GM18517 (cell line): Measurements from ENCODE around the gene KLF1.
"Not testable (repeated sequence)": the region's sequence is repeated elsewhere in the genome, so short reads cannot be mapped to it uniquely, and the experiment has no call there.

Source experiments
- ATAC-seq: cut with Tn5 transposase; IDR thresholded peaks from one replicate; pipeline ENCODE4 v1.9.1; 2021; ENCODE audit warnings: mild to moderate bottlenecking, moderate library complexity; ENCODE audit not compliant: unreplicated experiment

KLF1 gene

DNA sequence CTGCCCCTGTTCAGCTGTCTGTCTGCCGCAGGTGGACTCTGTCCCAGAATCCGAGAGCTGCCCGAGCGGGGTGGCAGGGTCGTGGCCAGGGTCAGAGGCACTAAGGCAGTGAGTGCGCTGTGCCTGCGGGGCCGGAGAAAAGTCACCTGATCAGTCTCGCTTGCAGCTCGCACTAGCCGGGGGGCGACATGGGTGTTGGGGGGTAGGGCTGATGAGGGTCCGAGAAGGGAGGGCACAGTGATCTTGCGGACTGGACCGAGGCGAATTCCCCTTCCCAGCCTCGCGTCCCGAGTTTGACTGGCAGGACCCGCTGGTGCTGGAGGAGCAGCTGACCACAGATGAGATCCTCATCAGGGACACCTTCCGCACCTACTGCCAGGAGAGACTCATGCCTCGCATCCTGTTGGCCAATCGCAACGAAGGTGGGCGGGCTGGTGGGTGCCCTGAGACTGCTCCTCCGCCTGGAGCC, 4.6 kb upstream of the KLF1 start:
- ATAC-seq: no peak

DNA sequence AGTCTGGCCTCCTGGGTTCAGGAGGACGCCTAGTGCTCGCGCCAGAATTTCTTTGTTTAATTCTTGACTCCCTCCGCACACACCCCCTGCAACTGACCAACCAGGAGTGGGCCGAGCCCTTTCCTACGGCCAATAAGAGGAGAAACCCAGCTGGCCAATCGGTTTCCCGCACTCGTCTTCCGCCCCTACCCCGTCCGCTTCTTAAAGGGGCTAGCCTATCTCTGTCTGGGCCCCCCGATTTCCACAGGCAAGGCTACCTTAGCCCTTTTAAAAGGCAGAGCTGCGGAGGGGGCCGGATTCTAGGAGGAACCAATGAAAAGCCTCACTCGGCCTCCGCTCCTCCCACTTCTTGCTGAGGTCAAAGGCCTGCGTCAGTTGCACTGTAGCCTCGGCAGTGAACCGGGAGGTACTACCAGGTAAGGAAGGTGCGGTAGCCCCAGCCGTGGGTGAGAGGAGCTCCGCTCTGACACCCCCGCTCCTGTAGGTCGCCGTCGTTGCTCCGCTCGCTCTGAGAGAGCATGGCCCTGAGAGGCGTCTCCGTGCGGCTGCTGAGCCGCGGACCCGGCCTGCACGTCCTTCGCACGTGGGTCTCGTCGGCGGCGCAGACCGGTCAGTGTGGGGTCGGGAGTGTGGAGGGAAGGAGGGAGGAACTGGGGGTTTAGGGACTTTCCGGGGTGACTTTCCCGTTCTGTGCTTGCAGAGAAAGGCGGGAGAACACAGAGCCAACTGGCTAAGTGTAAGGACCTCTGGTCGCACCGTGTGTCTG, 4.0 kb upstream of the KLF1 start, which contains the start of gene GCDH:
GCDH (plus strand) TSS at position 374 of the 766 bp plus-strand sequence; CDS start at position 519, 145 bp downstream.
- ATAC-seq: peak; percentile 88

DNA sequence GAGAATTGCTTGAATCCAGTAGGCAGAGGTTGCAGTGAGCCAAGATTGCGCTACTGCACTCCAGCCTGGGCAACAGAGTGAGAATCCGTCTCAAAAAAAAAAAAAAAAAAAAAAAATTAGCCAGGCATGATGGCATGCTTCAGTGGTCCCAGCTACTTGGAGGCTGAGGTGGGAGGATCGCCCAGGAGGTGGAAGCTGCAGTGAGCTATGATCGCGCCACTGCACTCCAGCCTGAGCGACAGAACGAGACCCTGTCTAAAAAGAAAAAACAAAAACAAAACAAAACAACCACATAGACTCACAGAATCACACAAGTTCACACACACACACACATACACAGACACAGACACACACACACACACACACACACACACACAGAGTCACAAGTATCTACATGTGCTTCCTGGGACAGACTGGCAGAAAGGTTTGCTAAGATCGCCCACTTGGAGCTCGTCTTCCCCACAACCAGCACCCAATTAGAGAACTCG, 3.3 kb upstream of the KLF1 start:
- not testable (repeated sequence) for ATAC-seq

DNA sequence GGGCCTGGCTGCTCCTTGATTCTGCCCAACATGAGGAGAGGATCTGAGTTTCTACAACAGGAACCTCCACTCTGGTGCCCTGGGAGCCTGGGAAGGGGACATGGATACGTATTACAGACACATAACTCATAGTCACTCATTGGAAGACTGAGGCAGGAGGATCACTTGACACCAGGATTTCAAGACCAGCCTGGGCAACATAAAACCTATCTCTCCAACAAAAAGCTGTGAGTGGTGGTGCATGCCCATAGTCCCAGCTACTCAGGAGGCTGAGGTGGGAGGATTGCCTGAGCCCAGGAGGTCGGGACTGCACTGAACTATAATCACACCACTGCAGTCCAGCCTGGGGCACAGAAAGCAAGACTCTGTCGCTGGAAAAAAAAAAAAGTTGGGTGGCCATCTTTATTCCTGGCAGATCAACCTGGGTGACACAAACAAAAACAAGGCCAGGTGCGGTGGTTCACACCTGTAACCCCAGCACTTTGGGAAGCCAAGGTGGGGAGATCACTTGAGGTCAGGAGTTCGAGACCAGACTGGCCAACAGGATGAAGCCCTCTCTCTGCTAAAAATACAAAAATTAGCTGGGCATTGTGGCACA, 1.1 kb upstream of the KLF1 start:
- no peak for ATAC-seq

DNA sequence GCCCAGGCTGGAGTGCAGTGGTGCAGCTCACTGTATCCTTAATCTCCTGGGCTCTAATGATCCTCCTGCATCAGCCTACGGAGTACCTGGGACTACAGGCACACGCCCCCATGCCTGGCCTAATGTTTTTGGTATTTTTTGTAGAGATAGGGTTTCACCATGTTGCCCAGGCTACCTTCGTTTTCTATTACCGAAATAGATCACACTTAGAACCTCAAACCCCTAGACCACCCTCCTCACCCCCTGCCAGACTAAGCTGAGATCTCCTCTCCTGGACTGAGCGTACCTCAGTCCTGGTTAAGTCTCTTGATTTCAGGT, 391 bp downstream of the KLF1 start:
- no peak for ATAC-seq

DNA sequence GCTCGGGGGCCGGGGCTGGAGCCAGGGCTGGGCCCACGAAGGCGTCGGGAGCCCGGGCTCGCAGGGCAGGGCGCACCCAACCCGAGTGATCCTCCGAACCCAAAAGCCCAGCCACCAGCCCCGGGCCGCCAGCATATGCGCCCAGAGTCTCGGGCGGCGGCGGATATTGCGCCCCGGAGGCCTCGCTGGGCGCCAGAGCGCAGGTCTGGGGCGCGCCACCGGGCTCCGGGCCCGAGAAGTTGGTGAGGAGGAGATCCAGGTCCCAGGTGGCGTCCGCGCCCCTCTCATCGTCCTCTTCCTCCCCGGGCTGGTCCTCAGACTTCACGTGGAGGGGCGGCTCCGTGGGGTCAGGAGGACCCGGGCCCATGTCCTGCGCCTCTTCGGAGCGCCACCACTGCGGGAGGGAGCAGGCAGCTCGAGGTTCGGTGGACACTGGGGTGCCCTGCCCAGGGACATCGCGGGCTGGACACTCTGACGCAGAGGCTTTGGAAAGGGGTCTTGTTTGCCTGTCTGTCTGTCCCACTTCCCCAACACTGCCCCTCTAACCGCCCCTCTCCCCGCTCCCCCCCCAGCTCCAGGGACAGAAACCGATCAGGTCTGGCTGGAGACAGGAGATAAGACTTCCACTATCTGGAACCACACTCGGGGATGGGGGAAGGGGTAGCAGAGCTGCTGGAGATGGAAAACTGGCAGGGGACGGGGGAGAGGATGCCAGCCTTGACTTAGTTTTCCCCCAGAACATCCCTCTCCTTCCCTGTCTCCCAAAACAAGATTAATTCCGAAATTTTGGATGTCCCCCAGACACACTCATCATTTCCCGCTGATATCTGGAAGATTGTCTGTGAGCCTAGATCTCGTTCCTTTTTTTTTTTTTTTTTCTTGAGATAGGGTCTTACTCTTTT, 1.0 kb downstream of the KLF1 start:
- no peak for ATAC-seq

DNA sequence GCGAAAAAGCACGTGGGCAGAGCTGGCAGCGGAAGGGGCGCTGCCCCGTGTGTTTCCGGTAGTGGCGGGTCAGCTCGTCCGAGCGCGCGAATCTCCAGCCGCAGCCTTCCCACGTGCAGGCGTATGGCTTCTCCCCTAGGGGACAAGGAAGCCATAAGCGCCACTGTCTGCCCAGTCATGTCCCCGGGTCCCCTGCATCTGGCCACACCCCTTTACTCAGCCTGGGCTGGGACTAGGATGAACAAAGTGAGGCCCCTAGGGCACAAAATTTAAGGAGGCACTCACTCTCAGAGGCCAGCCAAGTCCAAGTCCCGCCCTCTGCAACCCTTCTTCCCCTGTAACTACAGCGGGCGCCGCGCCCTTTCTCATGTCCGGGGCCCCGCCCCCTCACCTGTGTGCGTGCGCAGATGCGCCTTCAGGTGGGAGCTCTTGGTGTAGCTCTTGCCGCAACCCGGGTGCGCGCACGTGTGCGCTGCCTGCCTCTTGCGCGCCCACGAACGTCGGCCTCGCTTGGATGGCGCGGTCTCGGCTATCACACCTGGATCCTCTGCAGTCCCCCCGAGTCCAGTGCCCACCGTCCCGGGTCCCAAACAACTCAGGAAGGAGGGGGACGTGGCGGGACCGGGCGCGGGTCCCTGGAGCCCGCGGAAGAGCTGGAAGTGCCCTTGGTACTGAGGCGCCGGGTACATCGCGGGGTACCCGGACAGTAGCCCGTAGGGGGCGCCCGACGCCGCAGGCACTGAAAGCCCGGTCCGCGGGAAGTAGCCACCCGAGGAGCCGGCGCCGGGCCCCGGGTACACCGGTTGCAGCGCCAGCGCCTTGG, 1.9 kb downstream of the KLF1 start:
- ATAC-seq: no peak

DNA sequence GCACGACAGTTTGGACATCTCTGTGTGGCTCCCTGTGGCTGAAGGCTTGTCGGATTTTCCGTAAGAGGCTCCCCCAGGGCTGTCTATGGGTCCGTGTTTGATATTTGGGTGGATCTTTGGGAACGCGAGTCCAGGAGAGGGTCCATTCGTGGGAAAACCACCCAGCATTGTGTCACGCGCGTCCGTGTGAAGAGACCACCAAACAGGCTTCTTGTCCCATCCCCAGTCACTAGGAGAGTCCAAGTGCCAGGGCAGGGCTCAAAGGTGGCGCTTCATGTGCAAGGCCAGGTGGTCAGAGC, 2.4 kb downstream of the KLF1 start:
- no peak for ATAC-seq

DNA sequence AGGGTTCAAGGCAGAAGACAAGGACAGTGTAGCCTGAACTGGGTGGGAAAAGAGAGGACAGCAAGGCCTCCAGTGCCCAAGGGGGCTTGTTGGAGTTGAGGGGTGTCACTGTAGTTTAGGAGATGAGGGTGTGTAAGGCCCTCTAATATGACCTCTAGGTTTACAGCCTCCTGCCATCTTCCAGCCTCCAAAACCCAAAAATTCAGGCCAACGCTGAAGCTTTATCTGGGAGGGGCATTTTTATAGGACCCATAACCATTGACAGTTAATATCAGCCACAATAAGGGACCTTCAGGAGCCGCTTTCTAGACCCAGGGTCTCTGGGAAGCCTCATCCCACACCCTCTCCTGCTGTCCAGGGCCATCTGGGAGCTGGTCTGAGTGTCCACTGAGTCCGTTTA, 2.8 kb downstream of the KLF1 start:
- ATAC-seq: no peak

DNA sequence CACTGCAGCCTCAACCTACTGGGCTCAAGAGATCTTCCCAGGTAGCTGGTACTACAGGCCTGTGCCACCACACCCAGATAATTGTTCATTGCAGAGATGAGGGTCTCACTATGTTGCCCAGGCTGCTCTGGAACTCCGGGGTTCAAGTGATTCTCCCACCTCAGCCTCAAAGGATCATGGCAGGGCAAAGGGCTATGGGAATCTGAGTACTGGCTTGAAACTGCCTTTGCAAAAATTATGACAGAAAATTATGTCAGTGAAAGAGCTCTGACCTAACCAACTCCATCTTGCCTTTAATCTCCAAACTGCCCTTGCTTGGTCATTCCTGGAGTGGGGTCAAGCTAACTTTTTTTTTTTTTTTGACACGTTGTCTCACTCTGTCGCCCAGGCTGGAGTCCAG, 4.4 kb downstream of the KLF1 start:
- no peak for ATAC-seq

DNA sequence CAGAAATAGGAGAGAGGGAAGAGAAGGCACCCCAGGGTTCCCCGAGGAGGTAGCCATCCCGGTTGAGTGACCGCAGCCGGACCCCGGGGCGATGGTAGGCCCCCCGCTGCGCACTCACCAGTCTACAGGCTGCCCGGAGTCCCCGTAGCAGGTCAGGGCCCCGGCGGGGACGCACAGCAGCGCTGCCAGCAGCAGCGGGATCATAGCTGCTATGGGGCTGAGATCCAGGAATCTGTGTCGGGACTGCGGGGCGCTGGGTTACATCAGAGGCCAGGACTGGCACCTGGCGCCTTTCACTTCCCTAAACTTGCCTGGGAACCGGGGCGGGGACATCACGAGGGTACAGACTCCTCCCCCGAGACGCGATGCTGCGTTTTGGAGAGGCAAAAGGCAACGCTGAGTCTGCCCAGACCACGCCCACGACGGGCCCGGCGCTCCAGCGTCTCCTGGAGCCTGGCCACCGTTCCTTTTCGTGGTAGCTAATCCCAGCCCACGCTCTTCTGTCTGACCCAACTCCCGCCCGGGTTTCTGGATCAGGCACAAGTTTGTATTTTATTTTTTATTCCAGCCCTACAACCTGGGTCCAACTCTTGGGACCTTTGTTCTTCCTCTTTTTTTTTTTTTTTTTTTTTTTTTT, 5.7 kb downstream of the KLF1 start, which contains the start of gene DNASE2:
DNASE2 (minus strand) TSS at position 278 of the 637 bp plus-strand sequence; CDS start at position 204, 74 bp downstream.
- ATAC-seq: peak; percentile 63

DNA sequence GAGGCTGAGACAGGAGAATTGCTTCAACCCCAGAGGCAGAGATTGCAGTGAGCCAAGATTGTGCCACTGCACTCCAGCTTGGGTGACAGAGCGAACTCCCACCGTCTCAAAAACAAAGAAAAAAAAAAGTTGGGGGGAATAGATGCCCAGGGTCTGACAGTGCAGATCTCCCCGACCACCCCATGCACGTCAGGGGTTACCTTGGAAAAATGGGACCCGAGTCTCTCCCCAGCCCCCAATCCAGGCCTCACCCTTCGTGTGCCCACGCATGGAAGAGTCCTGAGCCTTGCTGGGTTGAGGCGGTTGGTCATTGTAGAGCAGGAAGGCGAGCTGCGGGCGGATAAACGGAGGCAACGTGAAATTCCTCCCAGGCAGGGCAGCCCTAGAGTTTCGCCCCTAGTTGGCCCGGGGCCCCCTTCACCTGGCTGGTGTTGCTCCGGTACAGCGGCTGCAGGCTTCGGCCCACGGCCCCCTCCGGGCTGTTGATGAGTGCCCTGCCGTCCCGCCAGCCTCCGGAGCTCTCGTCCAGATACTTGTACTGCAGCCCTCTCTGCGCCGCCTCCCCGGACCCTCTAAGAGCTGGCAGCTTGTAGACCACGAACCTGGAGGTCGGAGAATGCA, 6.3 kb downstream of the KLF1 start:
- no peak for ATAC-seq

DNA sequence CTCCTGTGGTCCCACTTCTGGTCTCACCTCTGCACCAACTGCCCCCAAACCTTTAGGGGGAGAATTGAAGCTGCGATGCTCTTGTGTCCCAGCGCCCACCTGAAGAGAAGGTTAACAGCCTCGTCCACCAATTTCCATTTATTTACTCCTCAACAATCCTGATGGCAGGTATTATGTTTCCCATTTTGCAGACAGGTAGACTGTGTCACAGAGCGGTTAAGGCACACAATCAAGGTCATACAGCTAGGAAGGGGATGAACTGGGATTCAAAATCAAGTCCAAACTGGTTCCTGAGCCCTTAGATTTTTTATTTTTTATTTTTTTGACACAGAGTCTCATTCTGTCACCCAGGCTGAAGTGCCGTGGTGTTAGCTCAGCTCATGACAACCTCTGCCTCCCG, 11.9 kb downstream of the KLF1 start:
- no peak for ATAC-seq

DNA sequence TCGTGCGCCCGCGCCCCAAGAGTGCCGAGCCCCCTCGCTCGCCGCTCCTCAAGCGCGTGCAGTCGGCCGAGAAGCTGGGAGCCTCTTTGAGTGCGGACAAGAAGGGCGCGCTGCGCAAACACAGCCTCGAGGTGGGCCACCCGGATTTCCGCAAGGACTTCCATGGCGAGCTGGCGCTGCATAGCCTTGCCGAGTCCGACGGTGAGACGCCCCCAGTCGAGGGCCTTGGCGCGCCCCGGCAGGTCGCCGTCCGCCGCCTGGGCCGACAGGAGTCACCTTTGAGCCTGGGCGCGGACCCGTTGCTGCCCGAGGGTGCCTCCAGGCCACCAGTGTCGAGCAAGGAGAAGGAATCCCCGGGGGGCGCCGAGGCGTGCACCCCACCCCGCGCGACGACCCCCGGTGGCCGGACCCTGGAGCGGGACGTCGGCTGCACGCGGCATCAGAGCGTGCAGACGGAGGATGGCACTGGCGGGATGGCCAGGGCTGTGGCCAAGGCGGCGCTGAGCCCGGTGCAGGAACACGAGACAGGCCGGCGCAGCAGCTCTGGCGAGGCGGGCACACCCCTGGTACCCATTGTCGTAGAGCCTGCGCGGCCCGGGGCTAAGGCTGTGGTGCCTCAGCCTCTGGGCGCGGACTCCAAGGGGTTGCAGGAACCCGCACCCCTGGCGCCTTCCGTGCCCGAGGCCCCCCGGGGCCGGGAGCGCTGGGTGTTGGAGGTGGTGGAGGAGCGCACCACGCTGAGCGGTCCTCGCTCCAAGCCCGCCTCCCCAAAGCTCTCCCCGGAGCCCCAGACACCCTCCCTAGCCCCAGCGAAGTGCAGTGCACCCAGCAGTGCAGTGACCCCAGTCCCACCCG, 12.9 kb downstream of the KLF1 start:
- no peak for ATAC-seq

DNA sequence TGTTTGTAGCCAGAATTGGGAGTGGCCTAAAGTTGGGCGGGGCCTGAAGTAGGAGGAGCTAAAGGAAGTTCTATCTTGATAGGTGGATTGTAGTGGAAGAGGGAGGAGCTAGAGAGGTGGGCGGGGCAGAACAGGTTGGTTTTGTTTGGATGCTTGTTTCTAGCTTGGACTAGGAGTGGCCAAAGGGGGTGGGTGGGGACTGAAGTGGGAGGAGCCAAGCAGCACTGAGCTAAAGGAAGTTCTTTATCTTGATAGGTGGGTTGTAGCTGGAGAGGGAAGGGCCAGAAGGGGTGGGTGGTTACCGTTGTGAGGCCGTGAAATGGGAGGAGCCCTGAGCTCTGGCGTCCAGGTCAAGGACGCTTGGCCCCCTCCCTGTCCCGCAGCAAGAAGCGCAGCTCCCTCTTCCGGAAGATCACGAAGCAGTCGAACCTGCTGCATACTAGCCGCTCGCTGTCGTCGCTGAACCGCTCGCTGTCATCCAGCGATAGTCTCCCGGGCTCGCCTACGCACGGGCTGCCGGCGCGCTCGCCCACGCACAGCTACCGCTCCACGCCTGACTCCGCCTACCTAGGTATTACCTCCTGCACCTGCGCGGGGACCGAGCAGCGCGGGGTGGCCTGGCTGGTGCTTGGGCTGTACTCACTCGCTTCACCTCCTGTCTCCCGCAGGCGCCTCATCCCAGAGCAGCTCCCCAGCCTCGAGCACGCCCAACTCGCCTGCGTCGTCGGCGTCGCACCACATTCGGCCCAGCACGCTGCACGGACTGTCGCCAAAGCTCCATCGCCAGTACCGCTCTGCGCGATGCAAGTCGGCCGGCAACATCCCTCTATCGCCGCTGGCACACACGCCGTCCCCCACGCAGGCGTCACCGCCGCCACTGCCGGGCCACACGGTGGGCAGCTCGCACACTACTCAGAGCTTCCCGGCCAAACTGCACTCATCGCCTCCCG, 13.8 kb downstream of the KLF1 start:
- ATAC-seq: no peak

DNA sequence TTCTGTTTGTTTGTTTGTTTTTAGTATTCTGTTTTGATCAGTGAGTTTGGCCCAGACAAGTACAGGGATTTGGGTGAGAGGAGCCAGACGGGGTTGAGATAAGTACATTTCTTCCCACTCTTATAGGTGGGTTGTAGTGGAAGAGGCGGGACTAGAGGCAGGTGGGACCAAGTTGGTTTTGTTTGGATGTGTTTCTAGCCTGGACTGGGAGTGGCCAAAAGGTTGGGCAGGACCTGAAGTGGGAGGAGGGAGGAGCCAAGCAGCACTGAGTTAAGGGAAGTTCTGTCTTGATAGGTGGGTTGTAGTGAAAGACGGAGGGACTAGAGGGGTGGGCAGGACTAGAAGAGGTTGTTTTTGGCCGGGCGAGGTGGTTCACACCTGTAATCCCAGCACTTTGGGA, 14.7 kb downstream of the KLF1 start:
- ATAC-seq: no peak

DNA sequence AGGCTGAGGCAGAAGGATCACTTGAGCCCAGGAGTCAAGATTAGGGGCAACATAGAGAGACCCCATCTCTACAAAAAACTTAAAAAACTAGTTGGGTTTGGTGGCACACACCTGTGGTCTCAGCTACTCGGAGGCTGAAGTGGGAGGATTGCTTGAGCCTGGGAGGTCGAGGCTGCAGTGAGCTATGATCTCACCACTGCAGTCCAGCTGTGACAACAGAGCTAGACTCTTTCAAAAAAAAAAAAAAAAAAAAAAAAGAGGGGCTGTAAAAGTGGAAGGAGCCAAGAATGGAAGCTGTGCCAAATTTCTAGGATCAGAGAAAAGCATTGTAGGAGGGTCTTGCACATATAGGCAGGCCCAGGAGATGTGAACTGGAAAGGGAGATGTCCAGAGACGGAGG, 15.3 kb downstream of the KLF1 start:
- no peak for ATAC-seq
